Activated B cell treated with CpG ODN at 0.5 μM for 24 hours (primary cell): ENCODE measurements around the gene TSPAN19. TPM values are rescaled to one million over a fixed set of nuclear protein-coding genes. Genes with fewer than 3 reads are reported as not detected.

Experiments
- ATAC-seq: fragments of 200-7000 bp; cut with Tn5 transposase; one replicate; pipeline ENCODE4 v1.10.0; 2021; ENCODE audit warnings: low read depth, mild to moderate bottlenecking, moderate library complexity
- CTCF ChIA-PET: fragments of 350-600 bp; sonication (Branson Sonifier 250); formaldehyde crosslinking; loops from one replicate; lab custom pipeline; 2021; ENCODE audit warnings: antibody characterized with exemption; lab: Charles Lee
- POLR2A ChIA-PET: fragments of 350-600 bp; sonication (Branson Sonifier 250); formaldehyde crosslinking; loops from one replicate; lab custom pipeline; 2021; ENCODE audit warnings: antibody characterized with exemption; lab: Charles Lee
- DNase-seq: peaks from one replicate; pipeline ENCODE4 v3.0.0; 2022
- H3K27ac Mint-ChIP-seq: one replicate; pipeline ENCODE4 v1.8.0; 2020; ENCODE audit warnings: mixed read lengths
- H3K27me3 Mint-ChIP-seq: one replicate; pipeline ENCODE4 v1.8.0; 2021; ENCODE audit warnings: mixed read lengths
- H3K36me3 Mint-ChIP-seq: one replicate; pipeline ENCODE4 v1.8.0; 2021; ENCODE audit warnings: low read depth, mixed read lengths
- H3K4me1 Mint-ChIP-seq: one replicate; pipeline ENCODE4 v1.8.0; 2021; ENCODE audit warnings: mixed read lengths
- H3K4me3 Mint-ChIP-seq: one replicate; pipeline ENCODE4 v1.8.0; 2020; ENCODE audit warnings: mild to moderate bottlenecking, mixed read lengths
- H3K9me3 Mint-ChIP-seq: one replicate; pipeline ENCODE4 v1.8.0; 2020; ENCODE audit warnings: mixed read lengths
- intact Hi-C: fragments of 100-400 bp; cut with micrococcal nuclease; formaldehyde crosslinking; loops from one replicate; pipeline ENCODE4 v1.15.1; 2024
- total RNA-seq: library from RNA; stranded (reverse); gene quantifications from 2 replicates; pipeline ENCODE4 v1.2.3, GENCODE V29; 2022
- TF ChIP-seq, protein P1 (sequence below): fragments of 200-600 bp; IDR thresholded peaks from one replicate; pipeline ENCODE4 v1.8.0; 2022; ENCODE audit warnings: antibody characterized with exemption, mild to moderate bottlenecking

TSPAN19 gene
- total RNA-seq, 1 donor from 2014 or later = not detected

DNA sequence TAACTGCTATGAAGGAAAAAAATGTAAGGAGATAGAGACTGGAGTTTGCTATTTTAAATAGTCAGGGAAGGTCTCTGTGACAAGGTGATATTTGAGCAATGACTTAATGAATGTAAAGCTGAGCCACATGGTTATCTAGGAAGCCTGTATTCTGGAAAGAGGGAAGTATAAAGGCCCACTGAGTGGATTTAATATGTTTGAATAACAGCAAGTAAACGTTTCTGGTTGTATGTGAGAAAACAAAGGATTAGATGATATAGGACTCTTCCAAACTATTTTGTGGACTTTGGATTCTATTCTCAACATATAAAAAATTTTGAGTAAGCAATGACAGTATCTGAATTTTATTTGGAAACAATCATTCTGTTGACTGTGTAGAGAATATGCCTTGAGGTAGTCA, 5.3 kb upstream of the TSPAN19 start:
- TF ChIP-seq, protein P1, sequence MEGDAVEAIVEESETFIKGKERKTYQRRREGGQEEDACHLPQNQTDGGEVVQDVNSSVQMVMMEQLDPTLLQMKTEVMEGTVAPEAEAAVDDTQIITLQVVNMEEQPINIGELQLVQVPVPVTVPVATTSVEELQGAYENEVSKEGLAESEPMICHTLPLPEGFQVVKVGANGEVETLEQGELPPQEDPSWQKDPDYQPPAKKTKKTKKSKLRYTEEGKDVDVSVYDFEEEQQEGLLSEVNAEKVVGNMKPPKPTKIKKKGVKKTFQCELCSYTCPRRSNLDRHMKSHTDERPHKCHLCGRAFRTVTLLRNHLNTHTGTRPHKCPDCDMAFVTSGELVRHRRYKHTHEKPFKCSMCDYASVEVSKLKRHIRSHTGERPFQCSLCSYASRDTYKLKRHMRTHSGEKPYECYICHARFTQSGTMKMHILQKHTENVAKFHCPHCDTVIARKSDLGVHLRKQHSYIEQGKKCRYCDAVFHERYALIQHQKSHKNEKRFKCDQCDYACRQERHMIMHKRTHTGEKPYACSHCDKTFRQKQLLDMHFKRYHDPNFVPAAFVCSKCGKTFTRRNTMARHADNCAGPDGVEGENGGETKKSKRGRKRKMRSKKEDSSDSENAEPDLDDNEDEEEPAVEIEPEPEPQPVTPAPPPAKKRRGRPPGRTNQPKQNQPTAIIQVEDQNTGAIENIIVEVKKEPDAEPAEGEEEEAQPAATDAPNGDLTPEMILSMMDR = no peak
- CTCF ChIA-PET = no interaction called here
- DNase-seq = no peak
- POLR2A ChIA-PET = no interaction called here
- Mint-ChIP-seq H3K4me3 (no peak overlapping the region), H3K36me3 (no peaks in the 10 kb centered on the region), H3K27ac (no peak overlapping the region), H3K27me3 (no peaks in the 10 kb centered on the region), H3K4me1 (peaks cover 2% of the 10 kb centered on the region), H3K9me3 (no peaks in the 10 kb centered on the region)
- intact Hi-C loops = no loop called here
- ATAC-seq = no peak

DNA sequence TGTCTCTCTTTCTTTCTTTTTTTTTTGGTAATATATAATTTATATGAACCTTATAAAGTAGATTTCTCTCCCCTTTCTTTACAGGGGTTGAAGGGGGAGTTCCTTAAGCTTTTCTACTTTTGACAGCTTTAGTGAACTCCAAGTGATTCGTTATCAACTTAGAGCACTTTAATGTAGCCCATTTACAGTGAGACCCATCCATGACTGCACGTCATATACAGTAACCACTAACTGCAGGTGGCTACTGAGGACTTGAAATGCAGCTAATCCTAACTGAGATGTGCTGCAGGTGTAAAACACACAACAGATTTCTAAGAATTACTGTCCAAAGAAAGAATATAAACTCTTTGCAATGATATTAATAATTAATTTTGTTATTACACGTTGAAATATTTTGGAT, 656 bp upstream of the TSPAN19 start:
- ChIA-PET POLR2A (no interaction called here), CTCF (no interaction called here)
- ATAC-seq (no peak), DNase-seq (no peak)
- intact Hi-C loops = no loop called here
- Mint-ChIP-seq H3K36me3 (no peaks in the 10 kb centered on the region), H3K27ac (no peak overlapping the region), H3K9me3 (no peaks in the 10 kb centered on the region), H3K4me1 (peaks cover 6% of the 10 kb centered on the region), H3K4me3 (peak overlapping the region; percentile 69), H3K27me3 (no peaks in the 10 kb centered on the region)
- TF ChIP-seq, protein P1 = no peak

DNA sequence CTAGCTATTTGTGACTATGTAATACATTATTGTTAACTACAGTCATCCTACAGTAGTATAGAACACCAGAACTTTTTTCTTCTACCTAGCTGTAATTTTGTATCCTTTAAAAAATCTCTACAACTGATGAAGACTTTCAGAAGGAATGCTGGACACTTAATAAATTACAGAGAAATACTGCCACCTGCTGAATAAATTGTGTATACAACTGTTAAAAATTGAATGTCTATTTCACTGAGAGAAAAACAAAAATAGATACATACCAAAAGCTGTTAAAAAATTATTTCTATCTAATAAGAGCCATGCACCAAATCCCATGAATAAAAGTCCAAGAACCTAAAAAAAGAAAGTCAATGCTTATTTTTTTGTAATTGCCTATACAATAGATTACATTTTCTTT, 6.6 kb downstream of the TSPAN19 start:
- intact Hi-C loops = loop anchor here (1.0 kb wide), 1 partner anchor 155 kb away; no protein-coding TSS in a partner anchor
- POLR2A ChIA-PET = no interaction called here
- no peak for DNase-seq
- CTCF ChIA-PET = interaction anchor here (1.0 to 1.9 kb wide), 2 partner anchors 155 to 158 kb away, joined by 3 to 20 read pairs; no protein-coding TSS in a partner anchor
- TF ChIP-seq, protein P1 = no peak
- H3K27me3 Mint-ChIP-seq = no peaks in the 10 kb centered on the region
- no peak overlapping the region for H3K4me3 Mint-ChIP-seq
- H3K4me1 Mint-ChIP-seq = no peaks in the 10 kb centered on the region
- ATAC-seq = no peak
- no peak overlapping the region for H3K27ac Mint-ChIP-seq
- H3K9me3 Mint-ChIP-seq = no peaks in the 10 kb centered on the region
- H3K36me3 Mint-ChIP-seq = no peaks in the 10 kb centered on the region

DNA sequence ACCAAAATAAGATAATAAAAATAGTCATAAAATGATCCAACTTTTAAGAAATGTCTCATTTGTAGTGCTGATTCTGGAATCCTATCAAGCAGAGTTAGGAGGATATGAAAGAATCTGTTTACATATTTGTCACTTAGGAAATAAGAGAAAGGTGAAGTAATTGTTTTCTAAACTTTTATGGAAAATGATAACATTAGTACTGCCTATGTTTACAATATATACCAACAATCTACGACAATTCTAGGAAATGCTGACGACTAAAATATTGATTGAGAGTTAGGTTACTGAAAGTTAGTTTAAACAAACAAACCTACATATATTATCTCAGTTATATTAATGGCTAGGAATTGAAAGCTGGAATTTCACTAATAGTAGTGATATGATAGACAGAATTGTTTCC, 18.0 kb downstream of the TSPAN19 start:
- ATAC-seq (no peak), DNase-seq (no peak)
- Mint-ChIP-seq H3K27ac (no peak overlapping the region), H3K27me3 (no peaks in the 10 kb centered on the region), H3K9me3 (no peaks in the 10 kb centered on the region), H3K4me3 (no peak overlapping the region), H3K4me1 (no peaks in the 10 kb centered on the region), H3K36me3 (no peaks in the 10 kb centered on the region)
- TF ChIP-seq, protein P1 = no peak
- POLR2A ChIA-PET = no interaction called here
- intact Hi-C loops = no loop called here
- CTCF ChIA-PET = no interaction called here

DNA sequence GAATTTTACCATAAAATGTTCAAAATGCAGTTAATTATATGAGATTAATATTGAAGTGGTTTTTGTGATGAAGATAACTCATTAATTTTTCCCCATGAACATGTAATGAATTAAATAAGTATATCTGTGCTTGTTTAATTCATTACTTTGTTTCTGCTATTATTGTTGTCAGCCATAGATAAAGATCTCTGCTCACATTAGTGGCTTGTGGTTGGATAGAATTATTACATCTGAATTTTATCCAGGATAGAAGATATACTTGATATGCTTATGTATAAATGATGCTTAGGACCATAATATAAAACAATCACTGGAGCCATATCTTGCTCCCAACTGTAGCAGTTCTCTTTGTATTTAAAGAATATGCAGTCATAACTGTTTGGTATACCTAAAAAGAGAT, 18.5 kb downstream of the TSPAN19 start:
- Mint-ChIP-seq H3K9me3 (no peaks in the 10 kb centered on the region), H3K27me3 (no peaks in the 10 kb centered on the region), H3K4me1 (no peaks in the 10 kb centered on the region), H3K36me3 (no peaks in the 10 kb centered on the region), H3K27ac (no peak overlapping the region), H3K4me3 (no peak overlapping the region)
- TF ChIP-seq, protein P1 = no peak
- POLR2A ChIA-PET = no interaction called here
- intact Hi-C loops = no loop called here
- ATAC-seq = no peak
- CTCF ChIA-PET = interaction anchor here (0.6 kb wide), 1 partner anchor 11 kb away, joined by 3 read pairs; no protein-coding TSS in a partner anchor
- DNase-seq = no peak
